Measurements from ENCODE around the gene PAXX.
A peak's percentile ranks its signal among the peaks of the same experiment; 100 is the strongest.

Gene PAXX

DNA sequence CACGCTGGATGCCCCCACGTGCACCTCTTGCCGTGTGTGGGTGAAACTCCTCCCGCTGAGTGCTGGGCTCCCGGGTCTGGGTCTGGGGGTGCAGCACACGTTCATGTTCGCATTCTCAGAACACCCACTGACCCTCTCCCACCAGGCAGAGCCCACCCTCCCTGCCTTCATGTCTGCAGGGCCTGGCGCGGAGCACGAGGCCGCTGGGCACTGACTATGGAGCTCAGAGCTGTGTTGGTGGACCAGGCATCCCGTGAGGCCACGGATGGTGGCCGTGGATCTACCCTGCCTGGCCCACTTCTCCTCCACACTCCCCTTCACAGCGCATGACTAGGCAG is 31.3 kb upstream of the PAXX start:
- Histone ChIP-seq H3K4me3 (ENCODE audit: low read depth in 1 of 2, low read length in 2 of 2) (no peak overlapping the region), H3K9ac (ENCODE audit: low read depth in 1 of 2, low read length in 2 of 2) (no peak overlapping the region), H3K27me3 (ENCODE audit: control insufficient read depth in 1 of 2, insufficient read depth in 2 of 2, low read length in 2 of 2) (no peaks in the 10 kb centered on the region), H3K27ac (ENCODE audit: low read depth, low read length) (no peak overlapping the region), H3K36me3 (ENCODE audit: control insufficient read depth in 1 of 2, insufficient read depth in 2 of 2, low read length in 2 of 2) (no peaks in the 10 kb centered on the region), H3K4me1 (ENCODE audit: control insufficient read depth in 1 of 2, insufficient read depth in 2 of 2, low read length in 2 of 2) (peaks cover 9 to 13% of the 10 kb centered on the region in 2 donors), H3K9me3 (ENCODE audit: control insufficient read depth in 1 of 2, low read length in 2 of 2) (no peaks in the 10 kb centered on the region)

DNA sequence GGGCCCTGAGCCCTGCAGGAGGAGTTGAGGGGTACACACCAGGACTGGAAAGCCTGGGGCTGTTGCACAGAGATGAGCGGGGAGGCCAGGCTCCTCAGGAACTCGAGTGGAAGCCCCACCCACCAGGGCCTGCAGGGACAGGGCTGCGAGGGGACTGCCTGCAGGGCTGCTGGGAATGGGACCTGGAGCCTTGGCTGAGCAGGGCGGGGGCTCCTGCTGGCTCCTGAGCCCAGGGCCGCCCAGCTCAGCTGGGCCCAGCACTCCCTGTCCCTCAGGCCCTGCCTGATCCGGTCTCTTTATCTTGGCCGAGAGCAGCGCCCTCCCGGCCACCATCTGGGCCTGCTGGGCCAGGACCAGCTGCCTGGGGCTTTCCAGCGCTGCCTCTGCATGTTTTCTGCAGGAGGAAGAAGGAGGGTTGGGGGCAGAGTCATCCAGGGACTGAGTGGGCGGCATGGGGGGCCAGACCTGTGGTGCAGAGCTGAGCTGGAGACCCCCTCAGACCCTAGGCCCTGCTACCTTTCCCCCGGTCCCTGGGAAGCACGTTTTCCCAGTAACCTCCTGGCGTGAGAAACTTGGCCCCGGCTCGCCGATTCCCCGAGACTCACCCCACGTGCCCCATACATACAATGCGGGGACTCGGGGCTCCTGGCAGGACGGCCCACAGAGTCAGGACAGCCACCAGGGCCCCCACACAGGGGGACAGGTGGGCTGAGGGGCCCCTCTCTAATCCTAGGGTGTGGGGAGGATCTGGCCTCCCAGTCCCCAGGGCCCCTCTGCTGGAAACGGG is 30.8 kb upstream of the PAXX start:
- H3K9ac ChIP-seq (ENCODE audit: low read depth in 1 of 2, low read length in 2 of 2) = no peak overlapping the region
- peaks cover 12 to 14% of the 10 kb centered on the region in 2 donors for H3K4me1 ChIP-seq (ENCODE audit: control insufficient read depth in 1 of 2, insufficient read depth in 2 of 2, low read length in 2 of 2)
- no peaks in the 10 kb centered on the region for H3K36me3 ChIP-seq (ENCODE audit: control insufficient read depth in 1 of 2, insufficient read depth in 2 of 2, low read length in 2 of 2)
- no peaks in the 10 kb centered on the region for H3K9me3 ChIP-seq (ENCODE audit: control insufficient read depth in 1 of 2, low read length in 2 of 2)
- H3K27ac ChIP-seq (ENCODE audit: low read depth, low read length) = no peak overlapping the region
- H3K27me3 ChIP-seq (ENCODE audit: control insufficient read depth in 1 of 2, insufficient read depth in 2 of 2, low read length in 2 of 2) = no peaks in the 10 kb centered on the region
- H3K4me3 ChIP-seq (ENCODE audit: low read depth in 1 of 2, low read length in 2 of 2) = no peak overlapping the region

- no peaks in the 10 kb centered on the region for H3K27me3 ChIP-seq (ENCODE audit: control insufficient read depth in 1 of 2, insufficient read depth in 2 of 2, low read length in 2 of 2)
- H3K36me3 ChIP-seq (ENCODE audit: control insufficient read depth in 1 of 2, insufficient read depth in 2 of 2, low read length in 2 of 2) = no peaks in the 10 kb centered on the region
- peaks cover 12 to 14% of the 10 kb centered on the region in 2 donors for H3K4me1 ChIP-seq (ENCODE audit: control insufficient read depth in 1 of 2, insufficient read depth in 2 of 2, low read length in 2 of 2)
- no peak overlapping the region for H3K4me3 ChIP-seq (ENCODE audit: low read depth in 1 of 2, low read length in 2 of 2)
- no peak overlapping the region for H3K27ac ChIP-seq (ENCODE audit: low read depth, low read length)
- no peak overlapping the region for H3K9ac ChIP-seq (ENCODE audit: low read depth in 1 of 2, low read length in 2 of 2)
- H3K9me3 ChIP-seq (ENCODE audit: control insufficient read depth in 1 of 2, low read length in 2 of 2) = no peaks in the 10 kb centered on the region
Observed at GRCh38 chr9:136962163-136962562, 30.1 kb upstream of the PAXX start.

- no peak overlapping the region for H3K27ac ChIP-seq (ENCODE audit: low read depth, low read length)
- H3K4me3 ChIP-seq (ENCODE audit: low read depth in 1 of 2, low read length in 2 of 2) = no peak overlapping the region
- no peaks in the 10 kb centered on the region for H3K9me3 ChIP-seq (ENCODE audit: control insufficient read depth in 1 of 2, low read length in 2 of 2)
- no peaks in the 10 kb centered on the region for H3K36me3 ChIP-seq (ENCODE audit: control insufficient read depth in 1 of 2, insufficient read depth in 2 of 2, low read length in 2 of 2)
- peaks cover 12 to 14% of the 10 kb centered on the region in 2 donors for H3K4me1 ChIP-seq (ENCODE audit: control insufficient read depth in 1 of 2, insufficient read depth in 2 of 2, low read length in 2 of 2)
- H3K9ac ChIP-seq (ENCODE audit: low read depth in 1 of 2, low read length in 2 of 2) = no peak overlapping the region
- no peaks in the 10 kb centered on the region for H3K27me3 ChIP-seq (ENCODE audit: control insufficient read depth in 1 of 2, insufficient read depth in 2 of 2, low read length in 2 of 2)
Observed at GRCh38 chr9:136962701-136963248, 29.4 kb upstream of the PAXX start.

- H3K9ac ChIP-seq (ENCODE audit: low read depth in 1 of 2, low read length in 2 of 2) = no peak overlapping the region
- no peaks in the 10 kb centered on the region for H3K36me3 ChIP-seq (ENCODE audit: control insufficient read depth in 1 of 2, insufficient read depth in 2 of 2, low read length in 2 of 2)
- no peaks in the 10 kb centered on the region for H3K9me3 ChIP-seq (ENCODE audit: control insufficient read depth in 1 of 2, low read length in 2 of 2)
- no peak overlapping the region for H3K4me3 ChIP-seq (ENCODE audit: low read depth in 1 of 2, low read length in 2 of 2)
- peaks cover 12 to 14% of the 10 kb centered on the region in 2 donors for H3K4me1 ChIP-seq (ENCODE audit: control insufficient read depth in 1 of 2, insufficient read depth in 2 of 2, low read length in 2 of 2)
- no peak overlapping the region for H3K27ac ChIP-seq (ENCODE audit: low read depth, low read length)
- H3K27me3 ChIP-seq (ENCODE audit: control insufficient read depth in 1 of 2, insufficient read depth in 2 of 2, low read length in 2 of 2) = no peaks in the 10 kb centered on the region
Observed at GRCh38 chr9:136963341-136963740, 28.9 kb upstream of the PAXX start.

GRCh38 chr9:136963751-136964150 is 28.5 kb upstream of the PAXX start:
- Histone ChIP-seq H3K27ac (ENCODE audit: low read depth, low read length) (no peak overlapping the region), H3K36me3 (ENCODE audit: control insufficient read depth in 1 of 2, insufficient read depth in 2 of 2, low read length in 2 of 2) (no peaks in the 10 kb centered on the region), H3K9me3 (ENCODE audit: control insufficient read depth in 1 of 2, low read length in 2 of 2) (no peaks in the 10 kb centered on the region), H3K27me3 (ENCODE audit: control insufficient read depth in 1 of 2, insufficient read depth in 2 of 2, low read length in 2 of 2) (no peaks in the 10 kb centered on the region), H3K9ac (ENCODE audit: low read depth in 1 of 2, low read length in 2 of 2) (no peak overlapping the region), H3K4me3 (ENCODE audit: low read depth in 1 of 2, low read length in 2 of 2) (no peak overlapping the region), H3K4me1 (ENCODE audit: control insufficient read depth in 1 of 2, insufficient read depth in 2 of 2, low read length in 2 of 2) (peaks cover 12 to 14% of the 10 kb centered on the region in 2 donors)

- H3K27ac ChIP-seq (ENCODE audit: low read depth, low read length) = no peak overlapping the region
- H3K4me1 ChIP-seq (ENCODE audit: control insufficient read depth in 1 of 2, insufficient read depth in 2 of 2, low read length in 2 of 2) = peaks cover 12 to 14% of the 10 kb centered on the region in 2 donors
Observed at GRCh38 chr9:136964171-136964689, 28.0 kb upstream of the PAXX start.

GRCh38 chr9:136964833-136965422 is 27.3 kb upstream of the PAXX start:
- Histone ChIP-seq H3K4me1 (ENCODE audit: control insufficient read depth in 1 of 2, insufficient read depth in 2 of 2, low read length in 2 of 2) (peaks cover 12 to 14% of the 10 kb centered on the region in 2 donors), H3K9ac (ENCODE audit: low read depth in 1 of 2, low read length in 2 of 2) (peak overlapping the region in 1 of 2 donors; percentile 10), H3K9me3 (ENCODE audit: control insufficient read depth in 1 of 2, low read length in 2 of 2) (no peaks in the 10 kb centered on the region), H3K36me3 (ENCODE audit: control insufficient read depth in 1 of 2, insufficient read depth in 2 of 2, low read length in 2 of 2) (no peaks in the 10 kb centered on the region), H3K4me3 (ENCODE audit: low read depth in 1 of 2, low read length in 2 of 2) (peak overlapping the region; percentile 28 to 36), H3K27ac (ENCODE audit: low read depth, low read length) (no peak overlapping the region), H3K27me3 (ENCODE audit: control insufficient read depth in 1 of 2, insufficient read depth in 2 of 2, low read length in 2 of 2) (no peaks in the 10 kb centered on the region)

More at GRCh38 chr9:136964171-136964689, 28.0 kb upstream of the PAXX start:
- H3K9me3 ChIP-seq (ENCODE audit: control insufficient read depth in 1 of 2, low read length in 2 of 2) = no peaks in the 10 kb centered on the region
- peak overlapping the region; percentile 28 to 36 for H3K4me3 ChIP-seq (ENCODE audit: low read depth in 1 of 2, low read length in 2 of 2)
- H3K27me3 ChIP-seq (ENCODE audit: control insufficient read depth in 1 of 2, insufficient read depth in 2 of 2, low read length in 2 of 2) = no peaks in the 10 kb centered on the region
- peak overlapping the region in 1 of 2 donors; percentile 10 for H3K9ac ChIP-seq (ENCODE audit: low read depth in 1 of 2, low read length in 2 of 2)
- H3K36me3 ChIP-seq (ENCODE audit: control insufficient read depth in 1 of 2, insufficient read depth in 2 of 2, low read length in 2 of 2) = no peaks in the 10 kb centered on the region

- Histone ChIP-seq H3K27me3 (ENCODE audit: control insufficient read depth in 1 of 2, insufficient read depth in 2 of 2, low read length in 2 of 2) (no peaks in the 10 kb centered on the region), H3K4me1 (ENCODE audit: control insufficient read depth in 1 of 2, insufficient read depth in 2 of 2, low read length in 2 of 2) (peaks cover 12 to 14% of the 10 kb centered on the region in 2 donors), H3K36me3 (ENCODE audit: control insufficient read depth in 1 of 2, insufficient read depth in 2 of 2, low read length in 2 of 2) (no peaks in the 10 kb centered on the region), H3K9me3 (ENCODE audit: control insufficient read depth in 1 of 2, low read length in 2 of 2) (no peaks in the 10 kb centered on the region), H3K27ac (ENCODE audit: low read depth, low read length) (no peak overlapping the region), H3K4me3 (ENCODE audit: low read depth in 1 of 2, low read length in 2 of 2) (peak overlapping the region in 1 of 2 donors; percentile 22), H3K9ac (ENCODE audit: low read depth in 1 of 2, low read length in 2 of 2) (peak overlapping the region in 1 of 2 donors; percentile 2)
Observed at GRCh38 chr9:136965771-136966484, 26.3 kb upstream of the PAXX start.
